NCI-H510A treated with DMSO at 0.1 percent for 48 hours (cell line): ENCODE results near the gene BARX1.
A peak's percentile ranks its signal among the peaks of the same experiment; 100 is the strongest.
"Not testable (repeated sequence)": the region's sequence is repeated elsewhere in the genome, so short reads cannot be mapped to it uniquely, and the experiment has no call there.

ENCODE experiments used
- DNase-seq: peaks from one replicate; lab custom pipeline; 2025; lab: John Stamatoyannopoulos, UW

BARX1 gene, protein sequence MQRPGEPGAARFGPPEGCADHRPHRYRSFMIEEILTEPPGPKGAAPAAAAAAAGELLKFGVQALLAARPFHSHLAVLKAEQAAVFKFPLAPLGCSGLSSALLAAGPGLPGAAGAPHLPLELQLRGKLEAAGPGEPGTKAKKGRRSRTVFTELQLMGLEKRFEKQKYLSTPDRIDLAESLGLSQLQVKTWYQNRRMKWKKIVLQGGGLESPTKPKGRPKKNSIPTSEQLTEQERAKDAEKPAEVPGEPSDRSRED

GRCh38 chr9:93955111-93955980 lies at the start of gene BARX1:
TSS of gene BARX1 (minus strand) at chr9:93955355. CDS start at chr9:93955146, 209 bp downstream.
- peak; percentile 95 for DNase-seq

DNA sequence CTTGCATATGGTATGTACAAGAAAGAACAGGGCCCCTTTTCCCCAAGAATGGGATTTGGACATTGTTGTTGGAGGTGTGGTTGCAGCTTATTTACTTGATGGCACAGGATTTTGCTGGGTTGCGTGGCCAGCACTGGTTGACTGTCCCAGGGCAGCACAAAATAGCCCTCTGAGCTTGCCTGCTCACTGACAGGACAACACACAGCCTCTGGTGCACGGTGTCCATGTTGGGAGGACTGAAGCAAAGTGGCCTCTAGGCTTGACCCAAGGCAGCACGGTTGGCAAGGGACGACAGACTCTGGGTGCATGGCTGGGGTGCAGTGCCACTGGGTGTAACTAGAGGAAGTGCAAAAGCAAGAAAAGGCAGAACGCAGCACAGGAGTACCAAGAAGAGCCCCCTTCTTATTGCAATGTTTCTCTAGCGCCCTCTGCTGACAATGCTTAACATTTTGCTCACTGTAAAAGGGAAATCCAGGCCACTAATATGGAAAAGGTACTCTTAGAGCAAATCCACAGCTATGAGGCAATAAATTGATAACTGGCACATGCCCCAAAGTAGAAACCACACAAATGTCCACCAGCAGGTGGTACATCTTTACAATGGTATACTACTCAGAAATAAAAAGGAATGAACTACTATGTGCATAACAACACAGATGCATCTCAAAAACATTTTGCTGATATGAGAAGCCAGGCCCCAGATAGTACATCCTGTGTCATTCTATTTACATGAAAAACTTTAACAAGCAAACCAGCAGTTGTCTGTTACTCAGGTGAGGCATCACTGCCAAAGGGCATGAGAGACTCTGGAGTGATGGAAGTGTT lies 47.4 kb upstream of the BARX1 start:
- peak; percentile 70 for DNase-seq

GRCh38 chr9:93996863-93997262 lies 41.7 kb upstream of the BARX1 start:
- no peak for DNase-seq

GRCh38 chr9:93996367-93996766 lies 41.2 kb upstream of the BARX1 start:
- DNase-seq, result no peak

DNA sequence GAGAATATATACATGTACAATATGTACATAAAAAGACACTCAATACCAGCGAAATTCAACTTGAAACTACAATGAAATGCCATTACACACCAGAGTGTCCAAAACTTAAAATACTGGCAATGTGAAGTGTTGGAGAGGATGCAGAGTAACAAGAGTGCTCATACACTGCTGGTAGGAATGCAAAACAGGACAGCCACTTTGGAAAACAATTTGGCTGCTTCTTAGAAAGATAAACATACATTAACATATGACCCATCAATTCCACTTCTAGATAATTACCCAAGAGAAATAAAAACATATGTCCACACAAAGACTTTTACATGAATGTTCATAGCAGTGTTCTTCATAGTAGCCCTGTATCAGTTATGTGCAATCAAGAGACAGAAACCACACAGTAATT lies 39.4 kb upstream of the BARX1 start:
- no peak for DNase-seq

DNA sequence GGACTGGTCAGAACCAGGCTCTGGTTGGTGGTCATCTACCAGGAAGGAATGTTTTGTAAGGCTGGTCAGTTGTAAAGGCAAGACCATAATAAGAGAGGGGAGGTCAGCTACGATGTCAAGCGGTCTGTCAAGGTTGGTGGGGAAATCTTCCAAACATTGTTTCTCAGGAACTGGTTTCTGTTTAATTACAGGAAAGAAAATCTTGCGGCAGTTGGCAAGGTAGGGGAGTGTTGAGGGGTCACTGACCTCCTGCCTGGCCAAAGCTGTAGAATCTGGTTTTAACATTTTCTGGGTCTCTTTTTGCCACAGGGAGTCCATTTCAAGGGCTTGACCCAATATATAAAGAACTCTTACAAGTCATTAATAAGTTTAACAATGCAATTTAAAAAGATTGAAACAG lies 39.0 kb upstream of the BARX1 start:
- no peak for DNase-seq

GRCh38 chr9:93992830-93993229 lies 37.7 kb upstream of the BARX1 start:
- DNase-seq, result no peak

DNA sequence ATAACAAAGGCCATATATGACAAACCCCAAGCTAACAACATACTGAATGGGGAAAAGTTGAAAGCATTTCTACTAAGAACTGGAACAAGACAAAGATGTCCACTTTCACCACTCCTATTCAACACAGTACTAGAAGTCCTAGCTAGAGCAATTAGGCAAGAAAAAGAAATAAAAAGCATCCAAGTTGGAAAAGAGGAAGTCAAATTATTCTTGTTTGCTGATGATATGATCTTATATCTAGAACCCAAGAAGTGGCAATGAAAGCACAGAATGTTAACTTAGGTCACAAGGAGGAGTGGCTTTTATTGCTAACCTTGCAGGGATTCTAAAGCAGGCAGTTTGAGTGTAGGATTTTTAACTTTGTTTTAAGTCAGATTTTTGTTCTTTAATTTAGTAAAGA lies 35.3 kb upstream of the BARX1 start:
- DNase-seq, result no peak

DNA sequence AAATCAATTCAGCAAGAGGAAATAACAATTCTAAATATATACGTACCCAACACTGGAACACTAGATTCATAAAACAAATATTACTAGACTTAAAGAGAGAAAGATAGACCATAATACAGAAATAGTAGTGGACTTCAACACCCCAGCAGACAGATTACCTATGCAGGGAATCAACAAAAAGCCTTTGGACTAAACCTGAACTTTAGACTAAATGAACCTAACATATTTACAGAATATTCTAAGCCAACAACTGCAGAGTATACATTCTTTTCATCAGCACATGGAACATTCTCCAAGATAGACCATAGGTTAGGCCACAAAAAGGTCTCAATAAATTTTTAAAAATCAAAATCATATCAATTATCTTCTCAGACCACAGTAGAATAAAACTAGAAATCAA lies 32.9 kb upstream of the BARX1 start:
- no peak for DNase-seq

DNA sequence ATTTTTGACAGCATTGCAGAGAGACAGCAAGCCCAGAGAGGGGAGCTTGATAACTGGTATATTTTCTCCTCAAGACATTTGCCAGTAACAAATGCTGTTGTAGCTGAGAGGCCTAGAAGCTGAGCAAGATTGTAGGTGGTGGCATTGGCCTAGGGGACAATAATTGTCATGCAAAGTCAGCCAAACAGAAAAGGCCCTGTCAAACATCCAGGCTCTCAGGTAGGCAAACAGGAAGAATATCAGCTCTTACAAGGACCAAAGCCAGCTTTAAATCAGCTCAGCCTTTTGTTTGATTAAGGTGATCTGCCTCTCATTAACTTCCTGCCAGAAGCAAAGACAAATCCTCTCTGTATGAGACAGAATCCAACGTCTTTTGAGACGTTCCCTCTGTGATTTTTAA lies 29.7 kb upstream of the BARX1 start:
- peak; percentile 12 for DNase-seq

DNA sequence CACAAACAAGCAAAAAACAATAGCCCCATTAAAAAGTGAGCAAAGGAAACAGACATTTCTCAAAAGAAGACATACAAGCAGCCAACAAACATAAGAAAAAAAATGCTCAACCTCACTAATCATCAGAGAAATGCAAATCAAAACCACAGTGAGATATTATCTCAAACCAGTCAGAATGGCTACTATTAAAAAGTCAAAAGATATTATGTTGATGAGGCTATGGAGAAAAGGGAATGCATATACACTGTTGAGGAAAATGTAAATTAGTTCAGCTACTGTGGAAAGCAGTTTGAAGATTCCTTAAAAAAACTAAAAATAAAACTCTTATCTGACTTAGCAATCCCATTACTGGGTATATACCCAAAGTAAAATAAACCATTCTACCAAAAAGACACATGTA lies 28.7 kb upstream of the BARX1 start:
- no peak for DNase-seq

DNA sequence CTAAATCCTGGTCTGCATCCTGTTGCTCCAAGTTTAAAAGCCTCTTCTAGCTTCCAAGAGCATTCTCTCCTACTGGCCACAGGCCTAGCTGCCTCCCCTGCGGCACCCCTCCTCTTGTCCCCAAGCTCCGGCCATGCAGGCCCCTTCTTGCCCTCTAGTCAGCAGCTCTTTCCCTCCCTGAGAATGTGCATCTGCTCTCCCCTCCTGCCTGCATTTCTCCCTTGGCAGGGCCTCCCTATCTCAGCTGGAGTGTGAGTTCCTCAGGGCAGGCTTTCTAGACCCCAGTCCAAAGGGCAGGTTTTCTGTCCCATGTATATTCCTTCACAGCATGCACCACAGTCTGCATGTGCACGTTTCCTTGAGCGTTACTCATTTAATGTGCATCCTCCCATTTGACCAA lies 24.6 kb upstream of the BARX1 start:
- DNase-seq, result no peak

DNA sequence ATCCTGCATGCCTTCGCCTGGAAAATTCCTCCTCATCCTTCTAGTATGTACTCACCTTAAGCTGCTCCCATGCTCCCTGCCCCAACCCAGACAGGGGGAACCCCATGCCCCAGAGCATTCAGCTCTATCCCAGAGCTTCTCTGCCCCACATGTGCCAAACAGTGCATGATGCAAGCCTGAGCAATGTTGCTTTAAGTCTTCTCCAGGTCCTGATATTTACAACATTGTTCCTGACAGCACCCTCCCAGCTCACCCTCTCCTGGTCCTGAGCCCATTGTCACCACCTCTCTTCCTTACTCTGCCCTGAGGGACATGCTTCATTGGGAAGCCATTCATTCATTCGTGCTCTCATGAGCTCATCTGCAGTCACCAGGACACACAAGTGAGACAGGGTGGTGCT lies 23.4 kb upstream of the BARX1 start:
- DNase-seq, result no peak

- no peak for DNase-seq
Observed at GRCh38 chr9:93976973-93977372, 21.8 kb upstream of the BARX1 start.

DNA sequence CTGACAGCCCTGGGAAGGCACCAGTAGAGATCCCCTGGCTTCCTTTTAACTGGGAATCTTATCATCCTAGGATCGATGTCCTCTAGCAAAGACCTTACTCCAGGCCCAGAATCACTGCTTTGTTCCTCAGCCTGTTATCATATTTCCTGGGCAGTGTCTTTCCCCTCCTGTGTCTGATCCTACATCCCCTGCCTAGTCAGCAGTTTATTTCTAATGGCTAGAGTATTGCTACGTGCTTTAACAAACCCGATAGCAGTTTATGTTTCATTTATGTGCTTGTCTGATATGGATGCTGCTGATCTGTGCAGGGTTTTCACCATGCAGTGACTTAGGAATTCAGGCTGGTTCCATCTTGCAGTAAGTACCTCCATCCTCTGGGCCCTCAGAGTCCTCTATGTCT lies 20.9 kb upstream of the BARX1 start:
- DNase-seq, result no peak

DNA sequence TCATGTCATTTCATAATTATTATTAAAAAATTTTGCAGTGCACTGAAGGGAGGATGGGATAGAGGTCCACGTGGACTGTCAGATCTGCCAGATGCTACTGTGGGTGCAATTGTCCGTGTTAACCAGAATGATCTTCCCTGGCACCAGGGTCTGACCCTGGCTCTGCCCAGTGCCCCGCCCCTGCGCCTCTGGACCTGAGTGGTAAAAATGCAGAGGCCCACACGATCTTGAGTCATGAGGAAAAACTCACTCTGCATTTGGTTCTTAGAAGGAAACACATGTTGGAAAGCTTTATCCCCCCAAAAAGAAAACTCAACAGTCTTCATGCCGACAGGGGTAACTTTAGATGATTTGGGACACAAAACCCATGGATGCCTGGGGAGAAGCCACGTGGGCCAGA lies 20.1 kb upstream of the BARX1 start:
- DNase-seq, result no peak

GRCh38 chr9:93974151-93974550 lies 19.0 kb upstream of the BARX1 start:
- no peak for DNase-seq

DNA sequence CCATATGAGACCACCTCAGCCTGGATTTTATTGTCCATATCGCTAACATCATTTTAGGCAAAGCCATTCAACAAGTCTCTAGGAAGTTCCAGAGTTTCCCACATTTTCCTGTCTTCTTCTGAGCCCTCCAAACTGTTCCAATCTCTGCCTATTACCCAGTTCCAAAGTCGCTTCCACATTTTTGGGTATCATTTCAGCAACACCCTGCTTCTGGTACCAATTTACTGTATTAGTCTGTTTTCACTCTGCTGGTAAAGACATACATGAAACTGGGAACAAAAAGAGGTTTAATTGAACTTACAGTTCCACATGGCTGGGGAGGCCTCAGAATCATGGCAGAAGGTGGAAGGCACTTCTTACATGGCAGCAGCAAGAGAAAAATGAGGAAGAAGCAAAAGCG lies 17.5 kb upstream of the BARX1 start:
- not testable (repeated sequence) for DNase-seq

DNA sequence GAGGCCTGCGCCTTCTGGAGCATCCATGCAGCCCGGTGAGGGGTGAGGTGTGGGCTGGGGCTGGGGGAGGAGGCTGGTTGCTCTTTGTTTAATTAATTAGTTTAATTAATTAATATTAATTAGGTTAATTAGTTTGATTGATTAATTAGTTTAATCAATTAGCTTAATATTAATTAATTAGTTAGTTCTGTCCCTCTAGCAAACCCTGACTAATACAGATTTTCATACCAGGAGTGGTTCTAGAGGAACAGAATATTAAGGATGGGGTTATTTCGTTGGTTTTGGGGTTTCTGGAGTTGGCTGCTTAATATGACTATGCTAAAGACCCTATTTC lies 14.1 kb upstream of the BARX1 start:
- DNase-seq, result no peak

DNA sequence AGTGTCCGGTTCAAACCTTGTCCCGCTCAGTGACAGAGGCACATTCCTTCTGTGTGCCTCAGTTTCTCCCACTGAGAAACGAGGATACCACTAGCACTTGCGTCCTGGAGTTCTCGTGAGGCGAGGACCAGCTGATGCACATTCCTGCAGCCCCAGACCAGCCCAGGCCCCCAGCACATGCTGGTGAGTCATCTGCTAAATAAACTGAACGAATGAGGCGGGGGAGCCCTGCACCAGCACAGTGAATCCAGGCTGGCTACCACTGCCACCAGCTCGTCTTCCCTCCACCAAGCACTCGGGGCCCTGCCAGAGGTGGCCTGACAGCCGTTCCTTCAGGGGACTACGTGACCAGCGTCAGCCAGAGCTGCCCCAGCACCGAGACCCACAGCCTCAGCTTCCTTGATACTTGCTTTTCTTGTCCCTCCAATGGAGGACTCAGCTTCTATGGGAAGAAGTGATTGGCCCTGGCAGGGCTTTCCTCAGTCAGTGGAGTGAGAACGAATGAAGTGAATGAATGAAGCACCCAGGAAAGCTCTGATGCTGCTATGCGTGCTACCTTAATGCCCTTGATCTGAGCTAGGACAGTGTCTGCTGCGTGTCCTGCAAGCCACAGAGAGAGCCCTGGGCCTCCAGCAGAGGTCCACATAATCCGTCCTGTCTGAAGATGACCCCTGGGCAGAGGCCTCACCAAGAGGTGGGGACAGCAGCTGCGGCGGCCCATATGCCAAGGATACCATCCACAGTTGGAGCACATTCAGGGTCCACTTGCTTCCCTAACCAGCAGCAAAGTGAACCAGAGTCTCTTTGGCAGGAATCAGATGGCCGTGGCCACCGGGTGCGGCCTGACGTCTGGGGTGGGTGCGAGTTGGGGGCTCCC lies 13.5 kb upstream of the BARX1 start:
- DNase-seq, result no peak

GRCh38 chr9:93967020-93967803 lies 12.1 kb upstream of the BARX1 start:
- no peak for DNase-seq
